SK-N-MC (cell line): Measurements from ENCODE around the gene CLNK.

Experiments
- DNase-seq: peaks from one replicate; pipeline ENCODE4 v3.0.0-alpha.2; 2011; ENCODE audit warnings: low read depth, low spot score
- H3K27ac ChIP-seq: fragments of 200-600 bp; sonication (generic); 2 replicates; pipeline ENCODE4 v1.5.1; 2016; ENCODE audit warnings: mixed run types
- H3K36me3 ChIP-seq: fragments of 200-600 bp; sonication (generic); 2 replicates; pipeline ENCODE4 v1.6.1; 2017; ENCODE audit warnings: antibody characterized with exemption, low read length, mixed read lengths; ENCODE audit not compliant: insufficient read depth
- H3K4me3 ChIP-seq: fragments of 200-600 bp; sonication (generic); 2 replicates; pipeline ENCODE4 v1.5.1; 2016
- H3K9ac ChIP-seq: fragments of 200-600 bp; sonication (generic); 2 replicates; pipeline ENCODE4 v1.8.0; 2017; ENCODE audit warnings: mixed run types, mixed read lengths; ENCODE audit not compliant: insufficient read length
- H3K9me3 ChIP-seq: fragments of 200-600 bp; sonication (generic); 2 replicates; pipeline ENCODE4 v1.6.1; 2017; ENCODE audit warnings: low read depth, mild to moderate bottlenecking, antibody characterized with exemption, low read length, moderate library complexity, mixed read lengths
- EZH2 ChIP-seq: fragments of 200-600 bp; sonication (generic); IDR thresholded peaks from one replicate; pipeline ENCODE4 v1.6.1; 2017; ENCODE audit warnings: antibody characterized with exemption
- FOXP2 ChIP-seq: optimal IDR thresholded peaks from 2 replicates; pipeline ENCODE3; 2011; ENCODE audit warnings: mild to moderate bottlenecking, moderate library complexity; ENCODE audit not compliant: insufficient read depth; ENCODE audit errors: extremely low read length, control extremely low read depth
- POLR2AphosphoS5 ChIP-seq: IDR thresholded peaks from 2 replicates; pipeline ENCODE4 v1.6.1; 2012; ENCODE audit warnings: mild to moderate bottlenecking, low read depth, low read length, borderline replicate concordance

Gene CLNK

GRCh38 chr4:10534820-10535219 lies 149.7 kb downstream of the CLNK start:
- H3K9ac ChIP-seq: no peak overlapping the region
- H3K4me3 ChIP-seq: no peak overlapping the region
- DNase-seq: no peak
- TF ChIP-seq FOXP2: no peak
- TF ChIP-seq POLR2AphosphoS5: no peak
- no peak for TF ChIP-seq EZH2
- no peaks in the 10 kb centered on the region for H3K9me3 ChIP-seq
- H3K36me3 ChIP-seq: no peaks in the 10 kb centered on the region
- no peak overlapping the region for H3K27ac ChIP-seq

GRCh38 chr4:10532155-10532554 lies 152.4 kb downstream of the CLNK start:
- H3K36me3 ChIP-seq: no peaks in the 10 kb centered on the region

GRCh38 chr4:10530137-10530786 lies 154.3 kb downstream of the CLNK start:
- Histone ChIP-seq H3K9ac (no peak overlapping the region), H3K4me3 (no peak overlapping the region), H3K9me3 (no peaks in the 10 kb centered on the region), H3K36me3 (no peaks in the 10 kb centered on the region), H3K27ac (no peak overlapping the region)
- TF ChIP-seq EZH2 (no peak), POLR2AphosphoS5 (no peak), FOXP2 (no peak)
- DNase-seq: no peak

More at GRCh38 chr4:10532155-10532554, 152.4 kb downstream of the CLNK start:
- no peaks in the 10 kb centered on the region for H3K9me3 ChIP-seq
- no peak overlapping the region for H3K4me3 ChIP-seq
- no peak for DNase-seq
- H3K27ac ChIP-seq: no peak overlapping the region
- no peak overlapping the region for H3K9ac ChIP-seq
- TF ChIP-seq EZH2 (no peak), POLR2AphosphoS5 (no peak), FOXP2 (no peak)

- DNase-seq: no peak
- Histone ChIP-seq H3K4me3 (no peak overlapping the region), H3K27ac (no peak overlapping the region), H3K9me3 (no peaks in the 10 kb centered on the region), H3K9ac (no peak overlapping the region), H3K36me3 (no peaks in the 10 kb centered on the region)
- TF ChIP-seq FOXP2 (no peak), POLR2AphosphoS5 (no peak), EZH2 (no peak)
Observed at GRCh38 chr4:10529291-10530136, 155.1 kb downstream of the CLNK start.

- no peak overlapping the region for H3K27ac ChIP-seq
Observed at GRCh38 chr4:10527438-10527837, 157.1 kb downstream of the CLNK start.

GRCh38 chr4:10526429-10527222 lies 157.9 kb downstream of the CLNK start:
- Histone ChIP-seq H3K9ac (no peak overlapping the region), H3K27ac (no peak overlapping the region), H3K4me3 (no peak overlapping the region), H3K9me3 (no peaks in the 10 kb centered on the region), H3K36me3 (no peaks in the 10 kb centered on the region)
- DNase-seq: no peak
- TF ChIP-seq EZH2: no peak
- TF ChIP-seq POLR2AphosphoS5: no peak
- TF ChIP-seq FOXP2: no peak

More at GRCh38 chr4:10527438-10527837, 157.1 kb downstream of the CLNK start:
- H3K36me3 ChIP-seq: no peaks in the 10 kb centered on the region
- DNase-seq: no peak
- H3K4me3 ChIP-seq: no peak overlapping the region
- no peaks in the 10 kb centered on the region for H3K9me3 ChIP-seq
- TF ChIP-seq EZH2: no peak
- no peak for TF ChIP-seq POLR2AphosphoS5
- TF ChIP-seq FOXP2: no peak
- H3K9ac ChIP-seq: no peak overlapping the region

GRCh38 chr4:10524196-10524833 lies 160.3 kb downstream of the CLNK start:
- Histone ChIP-seq H3K36me3 (no peaks in the 10 kb centered on the region), H3K9ac (no peak overlapping the region), H3K4me3 (no peak overlapping the region), H3K9me3 (no peaks in the 10 kb centered on the region), H3K27ac (no peak overlapping the region)
- no peak for DNase-seq
- no peak for TF ChIP-seq FOXP2
- no peak for TF ChIP-seq POLR2AphosphoS5
- TF ChIP-seq EZH2: no peak
